HG03280 (cell line): ENCODE results near the gene NID2.

Source experiments
- ATAC-seq: cut with Tn5 transposase; IDR thresholded peaks from one replicate; pipeline ENCODE4 v1.9.1; 2021; ENCODE audit warnings: mild to moderate bottlenecking, moderate library complexity; ENCODE audit not compliant: unreplicated experiment

The NID2 gene

GRCh38 chr14:52068615-52069306 lies at the start of gene NID2:
NID2 (minus strand) TSS chr14:52069059; CDS start chr14:52068994, 65 bp downstream.
- no peak for ATAC-seq

- no peak for ATAC-seq
These were observed 48.4 kb upstream of the NID2 start for GRCh38 chr14:52117111-52117832.

GRCh38 chr14:52115286-52115685 lies 46.4 kb upstream of the NID2 start:
- ATAC-seq: no peak

GRCh38 chr14:52112336-52113018 lies 43.6 kb upstream of the NID2 start:
- ATAC-seq: no peak

GRCh38 chr14:52111583-52111982 lies 42.7 kb upstream of the NID2 start:
- ATAC-seq: no peak

GRCh38 chr14:52110441-52111086 lies 41.7 kb upstream of the NID2 start:
- ATAC-seq: no peak

- no peak for ATAC-seq
These were observed 40.0 kb upstream of the NID2 start for GRCh38 chr14:52108823-52109222.

GRCh38 chr14:52106840-52107239 lies 38.0 kb upstream of the NID2 start:
- ATAC-seq: no peak

GRCh38 chr14:52103416-52103815 lies 34.6 kb upstream of the NID2 start:
- no peak for ATAC-seq

- ATAC-seq: no peak
These were observed 26.9 kb upstream of the NID2 start for GRCh38 chr14:52095794-52096193.

- ATAC-seq: no peak
These were observed 26.5 kb upstream of the NID2 start for GRCh38 chr14:52095336-52095735.

- no peak for ATAC-seq
These were observed 25.9 kb upstream of the NID2 start for GRCh38 chr14:52094546-52095271.

- no peak for ATAC-seq
These were observed 23.1 kb upstream of the NID2 start for GRCh38 chr14:52091928-52092327.

GRCh38 chr14:52090936-52091335 lies 22.1 kb upstream of the NID2 start:
- ATAC-seq: no peak

GRCh38 chr14:52089218-52089617 lies 20.4 kb upstream of the NID2 start:
- ATAC-seq: no peak

- ATAC-seq: no peak
These were observed 17.9 kb upstream of the NID2 start for GRCh38 chr14:52086711-52087110.

- no peak for ATAC-seq
These were observed 14.0 kb upstream of the NID2 start for GRCh38 chr14:52082903-52083302.

- ATAC-seq: no peak
These were observed 13.1 kb upstream of the NID2 start for GRCh38 chr14:52081964-52082363.

- ATAC-seq: no peak
These were observed 12.2 kb upstream of the NID2 start for GRCh38 chr14:52080808-52081755.
